Caco-2 (cell line): ENCODE results near the gene ERCC5. TPM values are rescaled to one million over a fixed set of nuclear protein-coding genes. Genes with fewer than 3 reads are reported as not detected.

Experiments
- BruUV-seq: library from RNA; stranded (reverse); fragments of 400-500 nt; replicated peaks from 2 replicates; lab custom pipeline; 2021; lab: Mats Ljungman, UMichigan
- CTCF ChIA-PET: fragments of 300-600 bp; sonication (Branson Sonifier 250); formaldehyde crosslinking; loops from one replicate; lab custom pipeline; 2022; ENCODE audit warnings: antibody characterized with exemption; lab: Charles Lee
- POLR2A ChIA-PET: fragments of 300-600 bp; sonication (Branson Sonifier 250); formaldehyde crosslinking; loops from one replicate; lab custom pipeline; 2022; ENCODE audit warnings: antibody characterized with exemption; lab: Charles Lee
- DNase-seq, 2 experiments: peaks; one replicate each; pipeline versions ENCODE4 v3.0.0 to v3.0.0-alpha.2; 2020 to 2022
- H3K27me3 ChIP-seq: replicated peaks from 2 replicates; pipeline ENCODE4 v1.6.0; 2011; ENCODE audit warnings: low read length; ENCODE audit not compliant: control insufficient read depth, insufficient read depth
- H3K36me3 ChIP-seq: 2 replicates; pipeline ENCODE4 v1.5.1; 2011; ENCODE audit warnings: low read length; ENCODE audit not compliant: control insufficient read depth, insufficient read depth
- H3K4me1 ChIP-seq: fragments of 250-450 bp; sonication (Bioruptor Pico); 2 replicates; pipeline ENCODE4 v1.5.1; 2020; ENCODE audit warnings: mild to moderate bottlenecking
- H3K4me3 ChIP-seq: 2 replicates; pipeline ENCODE4 v1.5.1; 2011; ENCODE audit warnings: low read depth, mild to moderate bottlenecking, control low read depth, low read length
- H3K9me3 ChIP-seq: fragments of 250-450 bp; sonication (Bioruptor Pico); 2 replicates; pipeline ENCODE4 v1.5.1; 2020; ENCODE audit warnings: mild to moderate bottlenecking, moderate library complexity
- H3K27ac Mint-ChIP-seq: one replicate; pipeline ENCODE4 v1.8.0; 2022; ENCODE audit warnings: mixed read lengths; ENCODE audit not compliant: unreplicated experiment
- H3K27me3 Mint-ChIP-seq: one replicate; pipeline ENCODE4 v1.8.0; 2022; ENCODE audit warnings: mixed read lengths; ENCODE audit not compliant: insufficient read depth, unreplicated experiment
- H3K36me3 Mint-ChIP-seq: one replicate; pipeline ENCODE4 v1.8.0; 2022; ENCODE audit warnings: mild to moderate bottlenecking, mixed read lengths; ENCODE audit not compliant: insufficient read depth, unreplicated experiment
- H3K4me1 Mint-ChIP-seq: one replicate; pipeline ENCODE4 v1.8.0; 2022; ENCODE audit warnings: low read depth, mixed read lengths; ENCODE audit not compliant: unreplicated experiment
- H3K4me3 Mint-ChIP-seq: one replicate; pipeline ENCODE4 v1.8.0; 2022; ENCODE audit warnings: mild to moderate bottlenecking, moderate library complexity, mixed read lengths; ENCODE audit not compliant: unreplicated experiment
- H3K9me3 Mint-ChIP-seq: one replicate; pipeline ENCODE4 v1.8.0; 2022; ENCODE audit warnings: mixed read lengths; ENCODE audit not compliant: unreplicated experiment
- CTCF ChIP-seq, 2 experiments: fragments of 200-600 bp in 1 of 2; IDR thresholded peaks; 1 replicate in 1 of 2; 2 replicates in 1 of 2; pipeline versions ENCODE4 v1.5.1 to v1.8.0; 2011 to 2022; ENCODE audit warnings: antibody characterized with exemption in 1 of 2, control low read depth in 1 of 2, inconsistent platforms in 1 of 2, low read depth in 1 of 2, low read length in 1 of 2, mild to moderate bottlenecking in 1 of 2, moderate library complexity in 1 of 2; ENCODE audit not compliant: insufficient read depth in 1 of 2, severe bottlenecking in 1 of 2, unreplicated experiment in 1 of 2
- intact Hi-C: fragments of 100-400 bp; cut with micrococcal nuclease; formaldehyde crosslinking; loops from one replicate; pipeline ENCODE4 v1.10.0; 2022; ENCODE audit not compliant: unreplicated experiment
- total RNA-seq: library from RNA; stranded (reverse); gene quantifications from 2 replicates; pipeline ENCODE4 v1.2.3, GENCODE V29; 2022

Gene ERCC5
- total RNA-seq, 1 experiment from 2014 or later = 31.4 TPM

GRCh38 chr13:102873653-102874052, 27.8 kb downstream of the ERCC5 start:
- H3K27ac Mint-ChIP-seq = no peak overlapping the region
- DNase-seq = no peak
- Histone ChIP-seq H3K36me3 (no peaks in the 10 kb centered on the region), H3K4me1 (no peaks in the 10 kb centered on the region), H3K9me3 (no peaks in the 10 kb centered on the region), H3K4me3 (no peak overlapping the region), H3K27me3 (no peaks in the 10 kb centered on the region)
- ChIA-PET POLR2A (no interaction called here), CTCF (interaction anchor here (0.6 kb wide), 1 partner anchor 100 kb away, joined by 3 read pairs; the partner anchor contains the start of gene TEX30)
- no peaks in the 10 kb centered on the region for H3K9me3 Mint-ChIP-seq
- no peak overlapping the region for H3K4me3 Mint-ChIP-seq
- peaks cover 16% of the 10 kb centered on the region for H3K36me3 Mint-ChIP-seq
- no peaks in the 10 kb centered on the region for H3K27me3 Mint-ChIP-seq
- intact Hi-C loops = no loop called here
- no peak for TF ChIP-seq CTCF (IDR thresholded peaks at IDR 0.05; ENCODE audit: insufficient read depth in 1 of 2, low read depth in 1 of 2, low read length in 1 of 2, severe bottlenecking in 1 of 2, unreplicated experiment in 1 of 2)
- H3K4me1 Mint-ChIP-seq = no peaks in the 10 kb centered on the region
- no TSS peak for BruUV-seq

GRCh38 chr13:102875256-102875655, 29.4 kb downstream of the ERCC5 start:
- CTCF ChIA-PET = no interaction called here
- POLR2A ChIA-PET = no interaction called here
- H3K36me3 Mint-ChIP-seq = peaks cover 16% of the 10 kb centered on the region
- no peak for DNase-seq
- H3K4me1 Mint-ChIP-seq = no peaks in the 10 kb centered on the region
- H3K9me3 Mint-ChIP-seq = no peaks in the 10 kb centered on the region
- no peak overlapping the region for H3K4me3 Mint-ChIP-seq
- no peaks in the 10 kb centered on the region for H3K27me3 ChIP-seq
- no peak for TF ChIP-seq CTCF (IDR thresholded peaks at IDR 0.05; ENCODE audit: insufficient read depth in 1 of 2, low read depth in 1 of 2, low read length in 1 of 2, severe bottlenecking in 1 of 2, unreplicated experiment in 1 of 2)
- no peaks in the 10 kb centered on the region for H3K36me3 ChIP-seq
- H3K27me3 Mint-ChIP-seq = no peaks in the 10 kb centered on the region
- H3K9me3 ChIP-seq = no peaks in the 10 kb centered on the region
- no peak overlapping the region for H3K4me3 ChIP-seq
- no peaks in the 10 kb centered on the region for H3K4me1 ChIP-seq
- no TSS peak for BruUV-seq
- intact Hi-C loops = no loop called here
- H3K27ac Mint-ChIP-seq = no peak overlapping the region

GRCh38 chr13:102877303-102877702, 31.5 kb downstream of the ERCC5 start:
- DNase-seq = no peak
- ChIA-PET POLR2A (no interaction called here), CTCF (no interaction called here)
- H3K36me3 ChIP-seq = no peaks in the 10 kb centered on the region
- peaks cover 14% of the 10 kb centered on the region for H3K36me3 Mint-ChIP-seq
- H3K27ac Mint-ChIP-seq = no peak overlapping the region
- intact Hi-C loops = no loop called here
- H3K4me1 Mint-ChIP-seq = no peaks in the 10 kb centered on the region
- no TSS peak for BruUV-seq
- H3K4me1 ChIP-seq = no peaks in the 10 kb centered on the region
- no peak overlapping the region for H3K4me3 Mint-ChIP-seq
- H3K9me3 ChIP-seq = no peaks in the 10 kb centered on the region
- no peaks in the 10 kb centered on the region for H3K27me3 Mint-ChIP-seq
- H3K4me3 ChIP-seq = no peak overlapping the region
- H3K27me3 ChIP-seq = no peaks in the 10 kb centered on the region
- no peak for TF ChIP-seq CTCF (IDR thresholded peaks at IDR 0.05; ENCODE audit: insufficient read depth in 1 of 2, low read depth in 1 of 2, low read length in 1 of 2, severe bottlenecking in 1 of 2, unreplicated experiment in 1 of 2)
- H3K9me3 Mint-ChIP-seq = no peaks in the 10 kb centered on the region
